A673 (cell line): ENCODE measurements around the gene ZNF554. TPM values are rescaled to one million over a fixed set of nuclear protein-coding genes. Genes with fewer than 3 reads are reported as not detected.

Source experiments
- BruUV-seq: library from RNA; stranded (reverse); fragments of 400-500 nt; replicated peaks from 2 replicates; lab custom pipeline; 2021; lab: Mats Ljungman, UMichigan
- CTCF ChIA-PET: fragments of 300-600 bp; sonication (Branson Sonifier 250); formaldehyde crosslinking; loops from one replicate; lab custom pipeline; 2022; ENCODE audit warnings: antibody characterized with exemption; lab: Charles Lee
- POLR2A ChIA-PET: fragments of 300-600 bp; sonication (Branson Sonifier 250); formaldehyde crosslinking; loops from one replicate; lab custom pipeline; 2022; ENCODE audit warnings: antibody characterized with exemption; ENCODE audit not compliant: low non-redundant PET; lab: Charles Lee
- DNase-seq: peaks from one replicate; pipeline ENCODE4 v3.0.0-alpha.2; 2015; ENCODE audit warnings: low spot score
- H3K27ac ChIP-seq: fragments of 200-600 bp; sonication (generic); 2 replicates; pipeline ENCODE4 v1.5.1; 2016; ENCODE audit warnings: mixed run types, low read depth, mild to moderate bottlenecking, mixed read lengths, antibody characterized with exemption, low read length; ENCODE audit not compliant: poor library complexity, severe bottlenecking
- H3K27me3 ChIP-seq: fragments of 200-600 bp; sonication (generic); replicated peaks from 2 replicates; pipeline ENCODE4 v1.6.1; 2017; ENCODE audit warnings: mixed run types, low read depth, mild to moderate bottlenecking, mixed read lengths, antibody characterized with exemption, low read length; ENCODE audit not compliant: insufficient read depth, poor library complexity
- H3K36me3 ChIP-seq: fragments of 200-600 bp; sonication (generic); 2 replicates; pipeline ENCODE4 v1.6.1; 2016; ENCODE audit warnings: mixed run types, mild to moderate bottlenecking, mixed read lengths, antibody characterized with exemption, low read length; ENCODE audit not compliant: insufficient read depth, poor library complexity, severe bottlenecking
- H3K4me1 ChIP-seq: fragments of 200-600 bp; sonication (generic); 2 replicates; pipeline ENCODE4 v1.6.1; 2017; ENCODE audit warnings: mixed run types, mild to moderate bottlenecking, mixed read lengths, antibody characterized with exemption, low read length; ENCODE audit not compliant: insufficient read depth, poor library complexity, severe bottlenecking
- H3K4me3 ChIP-seq: fragments of 200-600 bp; sonication (generic); 2 replicates; pipeline ENCODE4 v1.5.1; 2016; ENCODE audit warnings: low read depth, mixed run types, mild to moderate bottlenecking, mixed read lengths, low read length; ENCODE audit not compliant: poor library complexity, severe bottlenecking
- H3K9me3 ChIP-seq: fragments of 200-600 bp; sonication (generic); 2 replicates; pipeline ENCODE4 v1.6.1; 2016; ENCODE audit warnings: mixed run types, low read depth, mild to moderate bottlenecking, mixed read lengths, antibody characterized with exemption, low read length; ENCODE audit not compliant: poor library complexity, severe bottlenecking
- EZH2 ChIP-seq: fragments of 200-600 bp; sonication (generic); IDR thresholded peaks from 2 replicates; pipeline ENCODE4 v1.6.1; 2017; ENCODE audit warnings: borderline replicate concordance, low read depth, mild to moderate bottlenecking, mixed read lengths, antibody characterized with exemption, low read length; ENCODE audit not compliant: poor library complexity, severe bottlenecking
- intact Hi-C: fragments of 100-400 bp; cut with micrococcal nuclease; formaldehyde crosslinking; loops from one replicate; pipeline ENCODE4 v1.10.0; 2022; ENCODE audit not compliant: unreplicated experiment
- total RNA-seq: library from RNA; stranded (reverse); gene quantifications from 2 replicates; pipeline ENCODE4 v1.2.3, GENCODE V29; 2021
- TF ChIP-seq, protein P1 (sequence below): fragments of 300-800, 200-600 bp; sonication (generic); conservative IDR thresholded peaks from 2 replicates; pipeline ENCODE4 v1.5.1; 2017; ENCODE audit warnings: low read depth, mild to moderate bottlenecking, antibody characterized with exemption, low read length, moderate library complexity, mixed read lengths

Gene ZNF554
- total RNA-seq, 1 experiment from 2014 or later: 3.5 TPM

DNA sequence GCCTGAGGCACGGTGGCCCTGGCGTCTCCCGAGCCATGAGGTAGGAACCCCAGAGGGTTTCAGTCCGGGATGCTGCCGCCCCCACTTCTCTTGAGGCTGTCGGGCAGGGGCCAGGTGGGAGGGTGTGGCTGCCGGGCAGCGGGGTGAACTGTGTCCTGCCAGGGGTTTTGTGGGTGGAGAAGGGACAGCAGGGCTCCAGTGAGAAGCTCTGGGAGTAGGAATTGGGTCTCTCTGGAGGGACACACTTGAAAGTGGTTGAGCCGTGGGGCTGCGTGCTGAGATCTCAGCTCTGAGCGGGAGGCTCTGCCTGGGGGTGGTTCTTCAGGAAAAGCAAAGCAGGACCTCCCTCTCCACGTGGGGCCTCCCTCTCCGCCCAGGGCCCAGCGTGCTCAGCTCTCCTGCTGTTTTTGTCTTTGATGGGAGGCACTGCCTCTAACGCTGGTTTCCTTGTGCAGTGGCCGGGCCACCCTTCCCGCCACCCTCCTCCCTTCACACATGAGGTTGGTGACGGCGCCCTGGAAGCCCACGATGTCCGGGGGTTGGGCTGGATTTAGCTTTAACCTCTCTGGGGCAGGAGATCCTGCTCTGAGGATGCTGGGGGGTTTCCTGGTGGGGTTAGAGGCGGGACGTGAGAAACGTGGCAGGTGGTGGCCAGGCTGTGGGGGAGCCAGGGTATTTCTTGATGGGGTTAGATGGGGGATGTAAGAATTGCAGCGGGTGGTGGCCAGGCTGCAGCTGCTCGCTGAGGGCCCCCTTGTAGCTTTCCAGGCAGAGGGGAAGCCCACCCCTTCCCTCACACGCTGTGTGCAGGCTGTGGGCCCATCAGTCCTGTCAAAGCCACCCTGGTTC is 15.3 kb upstream of the ZNF554 start:
- no peaks in the 10 kb centered on the region for H3K27me3 ChIP-seq
- H3K4me3 ChIP-seq: no peak overlapping the region
- H3K4me1 ChIP-seq: peaks cover 5% of the 10 kb centered on the region
- no peaks in the 10 kb centered on the region for H3K9me3 ChIP-seq
- ChIA-PET POLR2A (no interaction called here), CTCF (no interaction called here)
- DNase-seq: peak; percentile 42
- peaks cover 34% of the 10 kb centered on the region for H3K36me3 ChIP-seq
- intact Hi-C loops: no loop called here
- TF ChIP-seq, protein P1, sequence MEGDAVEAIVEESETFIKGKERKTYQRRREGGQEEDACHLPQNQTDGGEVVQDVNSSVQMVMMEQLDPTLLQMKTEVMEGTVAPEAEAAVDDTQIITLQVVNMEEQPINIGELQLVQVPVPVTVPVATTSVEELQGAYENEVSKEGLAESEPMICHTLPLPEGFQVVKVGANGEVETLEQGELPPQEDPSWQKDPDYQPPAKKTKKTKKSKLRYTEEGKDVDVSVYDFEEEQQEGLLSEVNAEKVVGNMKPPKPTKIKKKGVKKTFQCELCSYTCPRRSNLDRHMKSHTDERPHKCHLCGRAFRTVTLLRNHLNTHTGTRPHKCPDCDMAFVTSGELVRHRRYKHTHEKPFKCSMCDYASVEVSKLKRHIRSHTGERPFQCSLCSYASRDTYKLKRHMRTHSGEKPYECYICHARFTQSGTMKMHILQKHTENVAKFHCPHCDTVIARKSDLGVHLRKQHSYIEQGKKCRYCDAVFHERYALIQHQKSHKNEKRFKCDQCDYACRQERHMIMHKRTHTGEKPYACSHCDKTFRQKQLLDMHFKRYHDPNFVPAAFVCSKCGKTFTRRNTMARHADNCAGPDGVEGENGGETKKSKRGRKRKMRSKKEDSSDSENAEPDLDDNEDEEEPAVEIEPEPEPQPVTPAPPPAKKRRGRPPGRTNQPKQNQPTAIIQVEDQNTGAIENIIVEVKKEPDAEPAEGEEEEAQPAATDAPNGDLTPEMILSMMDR: no peak
- TF ChIP-seq EZH2: no peak
- no peak overlapping the region for H3K27ac ChIP-seq
- no TSS peak for BruUV-seq

DNA sequence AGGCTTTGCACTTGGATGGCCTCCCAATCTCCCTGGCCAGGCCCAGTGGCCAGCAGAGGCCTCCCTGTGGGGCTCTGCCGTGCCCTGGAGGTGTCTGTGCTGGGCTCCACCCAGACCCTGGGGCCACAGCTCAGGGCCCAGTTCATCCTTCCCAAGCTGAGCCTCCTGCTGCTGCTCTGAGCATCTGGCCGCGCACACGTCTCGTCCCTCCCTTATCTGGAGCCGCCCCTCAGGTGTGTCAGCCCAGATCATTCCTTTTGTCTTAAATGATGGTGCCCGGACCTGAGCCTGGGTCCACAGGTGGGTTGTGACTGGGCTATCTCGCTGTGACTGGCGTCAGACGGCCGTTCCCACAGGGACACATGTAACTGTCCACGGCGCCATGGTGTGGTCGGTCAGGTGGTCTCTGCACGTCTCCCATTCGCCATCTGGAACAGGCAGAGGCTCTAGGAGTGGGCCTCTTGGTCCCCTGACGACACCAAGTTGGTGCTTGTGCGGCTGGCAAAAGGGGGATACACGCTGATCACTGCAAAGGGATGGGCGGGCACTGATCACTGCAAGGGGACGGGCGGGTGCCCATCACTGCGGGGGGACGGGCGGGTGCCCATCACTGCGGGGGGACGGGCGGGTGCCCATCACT is 14.3 kb upstream of the ZNF554 start:
- Histone ChIP-seq H3K4me3 (no peak overlapping the region), H3K9me3 (no peaks in the 10 kb centered on the region), H3K36me3 (peaks cover 35% of the 10 kb centered on the region), H3K27ac (no peak overlapping the region), H3K4me1 (peaks cover 5% of the 10 kb centered on the region), H3K27me3 (no peaks in the 10 kb centered on the region)
- BruUV-seq: no TSS peak
- no peak for TF ChIP-seq EZH2
- TF ChIP-seq, protein P1: no peak
- ChIA-PET CTCF (no interaction called here), POLR2A (no interaction called here)
- DNase-seq: no peak
- intact Hi-C loops: no loop called here

DNA sequence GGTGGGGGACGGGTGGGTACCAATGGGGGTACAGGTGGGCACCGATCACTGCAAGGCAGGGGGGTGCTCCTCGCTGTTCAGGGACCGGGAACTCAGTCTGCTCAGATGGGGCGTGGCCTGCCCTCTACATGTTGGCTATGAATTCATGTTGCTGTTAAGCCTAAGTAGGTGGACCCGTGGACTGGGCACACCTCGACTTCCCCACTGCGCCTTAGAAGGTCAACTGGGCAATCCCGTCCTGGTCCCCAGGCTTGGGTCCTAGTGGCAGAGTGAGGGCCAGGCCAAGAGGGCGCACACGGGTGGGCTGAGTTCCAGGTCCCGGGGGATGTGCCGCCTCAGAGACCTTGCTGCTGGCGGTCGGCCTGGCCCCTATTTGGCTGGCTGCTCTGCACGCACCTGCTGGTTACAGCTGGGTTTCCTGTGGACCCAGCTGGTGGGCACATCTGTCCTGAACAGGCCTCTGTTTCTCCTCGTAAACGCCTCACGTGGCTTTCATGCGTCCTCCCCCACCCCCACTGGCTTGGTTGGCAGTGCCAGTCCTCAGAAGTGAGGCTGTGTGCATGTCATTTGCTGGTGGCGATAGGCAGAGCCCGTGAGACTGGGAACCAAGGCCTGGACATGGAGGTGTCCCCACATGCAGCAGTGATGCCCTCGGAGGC is 13.5 kb upstream of the ZNF554 start:
- Histone ChIP-seq H3K9me3 (no peaks in the 10 kb centered on the region), H3K27ac (no peak overlapping the region), H3K4me1 (peaks cover 5% of the 10 kb centered on the region), H3K4me3 (no peak overlapping the region), H3K27me3 (no peaks in the 10 kb centered on the region), H3K36me3 (peaks cover 32% of the 10 kb centered on the region)
- TF ChIP-seq, protein P1: no peak
- no peak for TF ChIP-seq EZH2
- intact Hi-C loops: no loop called here
- no peak for DNase-seq
- ChIA-PET POLR2A (no interaction called here), CTCF (no interaction called here)
- no TSS peak for BruUV-seq
